GM12872 (cell line): ENCODE data around the gene SLC30A9.

Source experiments
- CTCF ChIP-seq: IDR thresholded peaks from 3 replicates; pipeline ENCODE4 v1.5.1; 2011; ENCODE audit warnings: low read depth, mild to moderate bottlenecking, low read length, moderate library complexity; ENCODE audit not compliant: insufficient read depth

SLC30A9 gene

GRCh38 chr4:42067264-42067663 lies 76.9 kb downstream of the SLC30A9 start:
- no peak for TF ChIP-seq CTCF

GRCh38 chr4:42070463-42070862 lies 80.1 kb downstream of the SLC30A9 start:
- no peak for TF ChIP-seq CTCF

GRCh38 chr4:42074294-42074693 lies 84.0 kb downstream of the SLC30A9 start:
- no peak for TF ChIP-seq CTCF

- TF ChIP-seq CTCF = no peak
Observed at GRCh38 chr4:42078184-42078801, 88.0 kb downstream of the SLC30A9 start.

GRCh38 chr4:42080306-42080705 lies 90.0 kb downstream of the SLC30A9 start:
- no peak for TF ChIP-seq CTCF

GRCh38 chr4:42083816-42084215 lies 93.5 kb downstream of the SLC30A9 start:
- no peak for TF ChIP-seq CTCF

GRCh38 chr4:42088386-42088785 lies 98.1 kb downstream of the SLC30A9 start:
- no peak for TF ChIP-seq CTCF
